Ovary (tissue), 9 donors: ENCODE results near the gene CLMN. TPM values are rescaled to one million over a fixed set of nuclear protein-coding genes. Genes with fewer than 3 reads are reported as not detected.

Experiments
- DNase-seq, 5 donors: peaks; one replicate each; pipeline ENCODE4 v3.0.0-alpha.2; 2019 to 2020
- H3K27ac ChIP-seq, 2 donors: fragments of 200-600 bp; one replicate each; pipeline versions ENCODE4 v1.5.1 to v1.8.0; 2019 to 2022
- H3K27me3 ChIP-seq: fragments of 200-600 bp; one replicate; pipeline ENCODE4 v1.8.0; 2022
- H3K36me3 ChIP-seq: fragments of 200-600 bp; sonication (generic); one replicate; pipeline ENCODE4 v1.5.1; 2019
- H3K4me1 ChIP-seq: one replicate; pipeline ENCODE4 v1.8.1; 2013; ENCODE audit warnings: mild to moderate bottlenecking, moderate library complexity; ENCODE audit not compliant: insufficient read depth
- H3K4me3 ChIP-seq: fragments of 200-600 bp; sonication (generic); one replicate; pipeline ENCODE4 v1.5.1; 2017
- H3K9me3 ChIP-seq, 2 donors: fragments of 200-600 bp in 1 of 2; sonication (generic) in 1 of 2; one replicate each; pipeline versions ENCODE4 v1.5.1 to v1.8.1; 2013 to 2019; ENCODE audit warnings: mild to moderate bottlenecking in 1 of 2, moderate library complexity in 1 of 2
- CTCF ChIP-seq, 3 donors: fragments of 450-650 bp in 2 of 3; fragments of 200-600 bp in 1 of 3; IDR thresholded peaks; one replicate each; pipeline versions ENCODE4 v1.5.1 to v1.8.0; 2016 to 2022; ENCODE audit warnings: antibody characterized with exemption in 3 of 3, mild to moderate bottlenecking in 1 of 3
- EP300 ChIP-seq: sonication (generic); formaldehyde crosslinking; IDR thresholded peaks from one replicate; pipeline ENCODE4 v1.6.1; 2017; ENCODE audit warnings: antibody characterized with exemption
- POLR2A ChIP-seq: fragments of 450-650 bp; IDR thresholded peaks from one replicate; pipeline ENCODE4 v1.6.1; 2017; ENCODE audit warnings: antibody characterized with exemption, mild to moderate bottlenecking, moderate library complexity
- WGBS, 3 donors: extraction: QIAGEN DNeasy Blood & Tissue Kit in 1 of 3; methylation state at CpG; one replicate each; pipeline versions ENCODE4 v1.1.5 to v1.1.7; 2013 to 2017; 5-methylcytosine and 5-hydroxymethylcytosine counted together
- intact Hi-C, 4 donors: fragments of 100-400 bp; cut with DNase I; formaldehyde crosslinking; loops; one replicate each; pipeline versions ENCODE4 v1.11.0 to v1.15.1; 2022 to 2023
- polyA plus RNA-seq, 2 donors: library from polyadenylated mRNA; stranded (reverse); fragments of 200-250 nt in 1 of 2; fragments of 350-450 nt in 1 of 2; fragmentation: Illumina TruSeq in 1 of 2; extraction: RNeasy Lipid Tissue Mini Kit (QIAGEN cat#74804) in 1 of 2; gene quantifications; one replicate each; pipeline ENCODE4 v1.2.3, GENCODE V29; 2013 to 2014
- total RNA-seq, 7 donors: library from RNA; depleted of rRNA in 2 of 7; stranded (reverse); fragments of >200 nt in 2 of 7; fragmentation: NEBNext Ultra II Directional in 3 of 7; extraction: Animal tissue kit (Norgen Biotek cat#: 25700) in 3 of 7; gene quantifications; one replicate each; pipeline versions ENCODE4 v1.1.0 to v1.2.4, GENCODE V29; 2016 to 2023
- donor health status: DM: no; HTN: no; CAD: no; lungs with moderate emphysema.
- donor health status: DM: no; HTN: no; CAD: no.
- donor health status: Bipolar disorder and iron deficiency.
- donor health status: DM: yes; HTN: yes; CAD: no.
- donor health status: DM: no; HTN: no; CAD: no.
- donor health status: DM: yes; HTN: yes; CAD: no.

Gene CLMN
- total and polyA plus RNA-seq, 9 donors = 2.2 to 11.7 (median 6.5) TPM

GRCh38 chr14:95258754-95259593, 60.7 kb downstream of the CLMN start:
- TF ChIP-seq EP300 (no peak), CTCF (IDR thresholded peaks at IDR 0.05) (no peak), POLR2A (no peak)
- Histone ChIP-seq H3K36me3 (no peaks in the 10 kb centered on the region), H3K4me3 (no peak overlapping the region), H3K9me3 (no peaks in the 10 kb centered on the region), H3K27ac (no peak overlapping the region), H3K27me3 (no peaks in the 10 kb centered on the region), H3K4me1 (no peaks in the 10 kb centered on the region)
- intact Hi-C loops = no loop called here
- WGBS, 3 donors = 27 to 43% (median 42%) methylated on average over 12 of the region's 12 CpGs
- DNase-seq = no peak

GRCh38 chr14:95258156-95258555, 61.6 kb downstream of the CLMN start:
- WGBS, 3 donors = 95 to 96% (median 95%) methylated on average over 2 of the region's 2 CpGs
- H3K4me3 ChIP-seq = no peak overlapping the region
- DNase-seq = no peak
- intact Hi-C loops = no loop called here
- H3K9me3 ChIP-seq = no peaks in the 10 kb centered on the region
- no peak for TF ChIP-seq POLR2A
- no peak for TF ChIP-seq EP300
- TF ChIP-seq CTCF (IDR thresholded peaks at IDR 0.05) = no peak
- H3K27ac ChIP-seq = no peak overlapping the region
- H3K36me3 ChIP-seq = no peaks in the 10 kb centered on the region
- H3K27me3 ChIP-seq = no peaks in the 10 kb centered on the region
- no peaks in the 10 kb centered on the region for H3K4me1 ChIP-seq

GRCh38 chr14:95257521-95257920, 62.2 kb downstream of the CLMN start:
- no peak for TF ChIP-seq POLR2A
- no peak for TF ChIP-seq CTCF (IDR thresholded peaks at IDR 0.05)
- TF ChIP-seq EP300 = no peak
- intact Hi-C loops = no loop called here
- no peak overlapping the region for H3K4me3 ChIP-seq
- H3K36me3 ChIP-seq = no peaks in the 10 kb centered on the region
- no peak overlapping the region for H3K27ac ChIP-seq
- no peaks in the 10 kb centered on the region for H3K9me3 ChIP-seq
- no peaks in the 10 kb centered on the region for H3K27me3 ChIP-seq
- DNase-seq = no peak
- H3K4me1 ChIP-seq = no peaks in the 10 kb centered on the region
- 87 to 91% (median 87%) methylated on average over 11 of the region's 11 CpGs for WGBS, 3 donors

- WGBS, 3 donors = 95 to 98% (median 97%) methylated on average over 3 of the region's 3 CpGs
- Histone ChIP-seq H3K4me1 (no peaks in the 10 kb centered on the region), H3K27ac (no peak overlapping the region)
These were observed 63.0 kb downstream of the CLMN start for GRCh38 chr14:95256776-95257060.

More at GRCh38 chr14:95256776-95257060, 63.0 kb downstream of the CLMN start:
- intact Hi-C loops = no loop called here
- H3K4me3 ChIP-seq = no peak overlapping the region
- no peak for TF ChIP-seq EP300
- no peak for TF ChIP-seq POLR2A
- no peak for TF ChIP-seq CTCF (IDR thresholded peaks at IDR 0.05)
- no peaks in the 10 kb centered on the region for H3K9me3 ChIP-seq
- H3K27me3 ChIP-seq = no peaks in the 10 kb centered on the region
- DNase-seq = no peak
- H3K36me3 ChIP-seq = no peaks in the 10 kb centered on the region
